HUES48 (cell line): ENCODE data around the gene GPX8.

Experiments used
- H3K27ac ChIP-seq: one replicate; pipeline ENCODE4 v1.7.0; 2013; ENCODE audit warnings: low read depth, low read length, inconsistent platforms
- H3K27me3 ChIP-seq: 2 replicates; pipeline ENCODE4 v1.6.1; 2013; ENCODE audit warnings: mild to moderate bottlenecking, low read length; ENCODE audit not compliant: control insufficient read depth, insufficient read depth
- H3K36me3 ChIP-seq: 2 replicates; pipeline ENCODE4 v1.6.1; 2013; ENCODE audit warnings: low read length; ENCODE audit not compliant: control insufficient read depth, insufficient read depth
- H3K4me1 ChIP-seq: 2 replicates; pipeline ENCODE4 v1.6.1; 2013; ENCODE audit warnings: mild to moderate bottlenecking, low read length; ENCODE audit not compliant: control insufficient read depth, insufficient read depth
- H3K4me3 ChIP-seq: 2 replicates; pipeline ENCODE4 v1.5.1; 2013; ENCODE audit warnings: mild to moderate bottlenecking, low read depth, low read length
- H3K9ac ChIP-seq: 2 replicates; pipeline ENCODE4 v1.6.1; 2013; ENCODE audit warnings: mild to moderate bottlenecking, low read depth, low read length, moderate library complexity
- H3K9me3 ChIP-seq: 2 replicates; pipeline ENCODE4 v1.6.1; 2013; ENCODE audit warnings: low read length; ENCODE audit not compliant: control insufficient read depth, insufficient read depth

The GPX8 gene

DNA sequence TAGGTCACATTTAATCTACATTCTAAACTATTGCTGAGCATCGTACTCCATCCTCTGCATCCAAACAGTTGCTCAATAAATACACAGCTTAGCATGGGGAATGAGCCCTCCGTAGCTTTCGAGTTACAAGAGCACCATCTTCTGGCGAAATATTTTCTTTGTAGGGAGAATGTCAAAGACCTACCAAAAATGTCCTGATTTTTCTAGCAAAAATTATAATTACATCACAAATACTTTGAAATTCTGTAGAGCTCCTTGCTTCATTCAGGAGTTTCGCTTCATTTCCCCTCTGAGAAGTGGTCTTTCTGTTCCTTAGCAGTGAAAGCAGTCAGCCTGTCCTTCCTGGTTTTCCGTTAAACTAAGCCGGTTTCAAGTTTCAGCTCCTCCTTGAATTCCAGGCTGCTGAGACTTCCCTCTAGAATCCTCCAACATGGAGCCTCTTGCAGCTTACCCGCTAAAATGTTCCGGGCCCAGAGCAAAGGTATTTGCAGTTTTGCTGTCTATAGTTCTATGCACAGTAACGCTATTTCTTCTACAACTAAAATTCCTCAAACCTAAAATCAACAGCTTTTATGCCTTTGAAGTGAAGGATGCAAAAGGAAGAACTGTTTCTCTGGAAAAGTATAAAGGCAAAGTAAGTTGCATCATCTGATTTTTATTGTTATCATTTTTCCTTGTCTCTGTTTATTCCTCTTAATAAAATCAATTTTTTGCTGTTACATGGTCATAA, at the start of gene GPX8:
TSS of gene GPX8 (plus strand) at position 409 of the 730 bp plus-strand sequence. CDS start at position 431, 22 bp downstream.
- peak within 1 kb of the TSS; percentile 92 for H3K9ac ChIP-seq
- no peaks in the 10 kb centered on the region for H3K4me1 ChIP-seq
- H3K4me3 ChIP-seq: peak within 1 kb of the TSS; percentile 83
- peak within 1 kb of the TSS; percentile 85 for H3K27ac ChIP-seq
- peaks cover 35% of the 10 kb centered on the region for H3K36me3 ChIP-seq
- no peaks in the 10 kb centered on the region for H3K9me3 ChIP-seq
- H3K27me3 ChIP-seq: no peaks in the 10 kb centered on the region

GRCh38 chr5:55110217-55110616, 49.8 kb upstream of the GPX8 start:
- Histone ChIP-seq H3K9ac (no peak overlapping the region), H3K27ac (no peak overlapping the region), H3K4me1 (peaks cover 10% of the 10 kb centered on the region), H3K36me3 (no peaks in the 10 kb centered on the region), H3K9me3 (no peaks in the 10 kb centered on the region), H3K27me3 (no peaks in the 10 kb centered on the region), H3K4me3 (no peak overlapping the region)

DNA sequence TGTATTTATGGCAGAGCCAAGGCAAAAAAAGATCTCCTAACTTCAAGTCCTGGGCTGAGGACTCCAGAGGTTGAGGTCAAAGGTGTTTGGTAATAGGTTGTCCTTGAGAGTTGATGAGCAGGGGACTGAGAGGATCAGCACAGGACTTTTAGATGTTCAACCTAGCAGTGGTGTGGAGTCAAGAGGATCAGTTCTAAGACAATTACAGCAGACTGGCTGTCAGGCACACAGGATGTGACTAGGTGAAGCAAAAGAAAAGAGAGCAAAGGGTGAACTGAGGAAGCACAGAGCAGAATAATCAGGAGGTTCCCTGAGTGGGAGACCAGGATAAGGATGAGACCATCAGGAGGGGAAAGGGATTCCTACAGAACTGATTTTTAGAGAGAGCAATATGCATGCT, 46.6 kb upstream of the GPX8 start:
- no peak overlapping the region for H3K27ac ChIP-seq
- H3K9ac ChIP-seq: no peak overlapping the region
- no peaks in the 10 kb centered on the region for H3K9me3 ChIP-seq
- H3K27me3 ChIP-seq: no peaks in the 10 kb centered on the region
- peaks cover 10% of the 10 kb centered on the region for H3K4me1 ChIP-seq
- no peaks in the 10 kb centered on the region for H3K36me3 ChIP-seq
- H3K4me3 ChIP-seq: no peak overlapping the region

DNA sequence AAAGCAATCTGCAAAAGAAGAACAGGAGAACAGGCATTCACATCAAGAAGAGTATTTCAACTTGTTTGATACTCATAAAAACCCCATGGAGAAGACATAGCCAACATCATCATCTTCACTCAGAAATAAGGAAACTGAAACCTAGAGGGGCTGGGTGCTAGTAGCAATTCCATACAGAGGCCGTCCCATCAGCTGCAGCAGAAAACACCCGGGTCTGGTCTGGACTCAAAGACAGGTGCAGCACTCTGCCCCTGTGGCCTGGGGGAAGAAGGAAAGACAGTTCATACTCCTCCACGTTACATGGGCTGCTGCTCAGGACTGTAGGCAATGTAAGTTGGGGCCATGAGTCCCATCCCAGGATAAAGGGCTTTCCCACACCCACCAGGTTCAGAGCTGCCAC, 45.9 kb upstream of the GPX8 start:
- Histone ChIP-seq H3K27me3 (no peaks in the 10 kb centered on the region), H3K4me1 (peaks cover 10% of the 10 kb centered on the region), H3K4me3 (no peak overlapping the region), H3K9ac (no peak overlapping the region), H3K9me3 (no peaks in the 10 kb centered on the region), H3K27ac (no peak overlapping the region), H3K36me3 (no peaks in the 10 kb centered on the region)

GRCh38 chr5:55123365-55123764, 36.6 kb upstream of the GPX8 start:
- H3K4me1 ChIP-seq: no peaks in the 10 kb centered on the region
- no peak overlapping the region for H3K4me3 ChIP-seq
- no peaks in the 10 kb centered on the region for H3K9me3 ChIP-seq
- no peak overlapping the region for H3K9ac ChIP-seq
- H3K27me3 ChIP-seq: no peaks in the 10 kb centered on the region
- no peaks in the 10 kb centered on the region for H3K36me3 ChIP-seq
- H3K27ac ChIP-seq: no peak overlapping the region

GRCh38 chr5:55134053-55134722, 25.8 kb upstream of the GPX8 start:
- no peaks in the 10 kb centered on the region for H3K9me3 ChIP-seq
- no peak overlapping the region for H3K4me3 ChIP-seq

DNA sequence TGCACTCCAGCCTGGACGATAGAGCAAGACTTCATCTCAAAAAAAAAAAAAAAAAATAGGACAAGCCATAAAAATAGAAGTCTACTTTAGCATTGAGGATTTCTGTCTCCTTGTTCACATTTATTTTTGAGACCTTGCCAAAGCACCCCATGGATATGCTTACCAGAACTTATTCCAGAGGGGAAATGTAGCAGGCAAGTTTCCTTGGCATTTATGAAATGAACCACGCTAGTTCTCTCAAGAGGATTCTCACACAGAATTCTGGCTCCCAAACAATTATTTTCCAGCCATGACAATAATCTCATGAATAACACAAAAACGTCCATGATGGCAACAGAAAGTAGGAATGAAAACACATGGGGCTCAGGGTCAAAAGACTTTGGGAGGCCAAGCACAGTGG, 23.4 kb upstream of the GPX8 start:
- no peak overlapping the region for H3K27ac ChIP-seq
- no peaks in the 10 kb centered on the region for H3K36me3 ChIP-seq
- H3K4me1 ChIP-seq: no peaks in the 10 kb centered on the region
- no peak overlapping the region for H3K4me3 ChIP-seq
- H3K9ac ChIP-seq: no peak overlapping the region
- H3K27me3 ChIP-seq: no peaks in the 10 kb centered on the region
- no peaks in the 10 kb centered on the region for H3K9me3 ChIP-seq

More at GRCh38 chr5:55134053-55134722, 25.8 kb upstream of the GPX8 start:
- H3K27ac ChIP-seq: no peak overlapping the region
- H3K4me1 ChIP-seq: no peaks in the 10 kb centered on the region
- no peaks in the 10 kb centered on the region for H3K36me3 ChIP-seq
- H3K27me3 ChIP-seq: no peaks in the 10 kb centered on the region
- no peak overlapping the region for H3K9ac ChIP-seq

- Histone ChIP-seq H3K9ac (no peak overlapping the region), H3K4me3 (no peak overlapping the region), H3K27ac (no peak overlapping the region), H3K4me1 (no peaks in the 10 kb centered on the region), H3K9me3 (no peaks in the 10 kb centered on the region), H3K36me3 (no peaks in the 10 kb centered on the region), H3K27me3 (no peaks in the 10 kb centered on the region)
These were observed 18.9 kb upstream of the GPX8 start for GRCh38 chr5:55140908-55141665.

GRCh38 chr5:55141945-55142690, 17.9 kb upstream of the GPX8 start:
- Histone ChIP-seq H3K9me3 (no peaks in the 10 kb centered on the region), H3K4me1 (no peaks in the 10 kb centered on the region), H3K36me3 (no peaks in the 10 kb centered on the region), H3K4me3 (no peak overlapping the region), H3K27me3 (no peaks in the 10 kb centered on the region), H3K9ac (no peak overlapping the region), H3K27ac (no peak overlapping the region)

DNA sequence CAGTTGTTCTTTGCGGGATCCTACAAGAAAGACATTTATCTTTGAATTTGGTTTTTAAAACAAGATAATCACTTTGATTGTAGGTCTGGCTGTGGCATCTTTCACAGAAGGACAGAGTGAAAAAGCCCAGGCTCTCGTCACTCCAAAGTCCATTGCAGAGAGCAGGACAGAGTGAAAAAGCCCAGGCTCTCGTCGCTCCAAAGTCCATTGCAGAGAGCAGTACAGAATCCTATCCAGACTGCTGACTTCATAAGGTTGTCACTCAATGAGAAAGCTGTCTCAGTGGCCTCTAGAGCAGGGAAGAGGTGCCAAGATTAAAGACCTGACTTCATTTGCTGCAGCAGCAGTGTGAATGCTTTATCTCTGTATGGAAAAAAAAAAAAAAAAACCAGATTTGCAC, 16.3 kb upstream of the GPX8 start:
- Histone ChIP-seq H3K9me3 (no peaks in the 10 kb centered on the region), H3K36me3 (no peaks in the 10 kb centered on the region), H3K27me3 (no peaks in the 10 kb centered on the region), H3K9ac (no peak overlapping the region), H3K4me1 (no peaks in the 10 kb centered on the region), H3K27ac (no peak overlapping the region), H3K4me3 (no peak overlapping the region)
